ENCODE measurements around the gene CARD14. TPM values are rescaled to one million over a fixed set of nuclear protein-coding genes. Genes with fewer than 3 reads are reported as not detected.

CARD14 gene
- total and polyA plus RNA-seq, 2 experiments from 2014 or later, result 0.08 to 0.52 TPM

- TF ChIP-seq CREB1 (CRISPR knock-in tag; IDR thresholded peaks at IDR 0.05; ENCODE audit: low read depth) (no peak), ZNF462 (CRISPR knock-in tag; IDR thresholded peaks at IDR 0.05) (no peak), EZH2phosphoT487 (IDR thresholded peaks at IDR 0.05; ENCODE audit: unreplicated experiment) (no peak)
Observed at GRCh38 chr17:80126449-80126715, 43.4 kb upstream of the CARD14 start (continued).

GRCh38 chr17:80129006-80129565, 40.7 kb upstream of the CARD14 start:
- H3K4me3 ChIP-seq, result no peak overlapping the region
- H3K27ac ChIP-seq (ENCODE audit: low read depth), result no peak overlapping the region
- Mint-ChIP-seq H3K27ac (no peak overlapping the region), H3K9me3 (no peaks in the 10 kb centered on the region), H3K4me3 (no peak overlapping the region), H3K4me1 (peaks cover 21% of the 10 kb centered on the region), H3K36me3 (ENCODE audit: low read depth) (peaks cover 17% of the 10 kb centered on the region), H3K27me3 (ENCODE audit: insufficient read depth, low read depth, poor library complexity) (peaks cover 6% of the 10 kb centered on the region)
- no peak overlapping the region for H2AFZ ChIP-seq
- no peak overlapping the region for H3K4me2 ChIP-seq
- H3K27me3 ChIP-seq (ENCODE audit: insufficient read depth), result no peaks in the 10 kb centered on the region
- DNase-seq (ENCODE audit: low spot score) (no peak), ATAC-seq (no peak)
- peaks cover 9% of the 10 kb centered on the region for H3K4me1 ChIP-seq (ENCODE audit: insufficient read depth)
- H3F3A ChIP-seq (replicated peaks; ENCODE audit: low read depth), result 0 out of 2 replicates have a peak, but pooled peaks cover 8% of the 10 kb centered on the region
- peaks cover 2% of the 10 kb centered on the region; the same call in 1 of the 2 replicates for H4K20me1 ChIP-seq (replicated peaks; ENCODE audit: insufficient read depth)
- no peaks in the 10 kb centered on the region for H3K79me2 ChIP-seq (replicated peaks; ENCODE audit: insufficient read depth)
- no peaks in the 10 kb centered on the region for H3K9me2 ChIP-seq (ENCODE audit: insufficient read depth)
- peaks cover 4% of the 10 kb centered on the region for H3K36me3 ChIP-seq (ENCODE audit: insufficient read depth)
- TF ChIP-seq ZNF462 (CRISPR knock-in tag; IDR thresholded peaks at IDR 0.05) (no peak), ETS1 (IDR thresholded peaks at IDR 0.05) (no peak), EZH2 (IDR thresholded peaks at IDR 0.05; ENCODE audit: low read depth, unreplicated experiment) (no peak), CREB1 (CRISPR knock-in tag; IDR thresholded peaks at IDR 0.05; ENCODE audit: low read depth) (no peak), NANOG (IDR thresholded peaks at IDR 0.05; ENCODE audit: borderline replicate concordance) (no peak), ZNF331 (CRISPR knock-in tag; IDR thresholded peaks at IDR 0.05; ENCODE audit: low read depth) (no peak), ZNF114 (CRISPR knock-in tag; IDR thresholded peaks at IDR 0.05) (no peak)
